ENCODE measurements around the gene RAD51B.

GRCh38 chr14:68094752-68095151, 275.2 kb downstream of the RAD51B start:
- no peak for TF ChIP-seq CTCF (IDR thresholded peaks at IDR 0.05)
- no peak for TF ChIP-seq POLR2A (IDR thresholded peaks at IDR 0.05)
